GM18870 (cell line): ENCODE results near the gene SLC22A7.

Source experiments
- ATAC-seq: cut with Tn5 transposase; IDR thresholded peaks from one replicate; pipeline ENCODE4 v1.9.1; 2021; ENCODE audit warnings: moderate library complexity; ENCODE audit not compliant: unreplicated experiment

SLC22A7 gene

DNA sequence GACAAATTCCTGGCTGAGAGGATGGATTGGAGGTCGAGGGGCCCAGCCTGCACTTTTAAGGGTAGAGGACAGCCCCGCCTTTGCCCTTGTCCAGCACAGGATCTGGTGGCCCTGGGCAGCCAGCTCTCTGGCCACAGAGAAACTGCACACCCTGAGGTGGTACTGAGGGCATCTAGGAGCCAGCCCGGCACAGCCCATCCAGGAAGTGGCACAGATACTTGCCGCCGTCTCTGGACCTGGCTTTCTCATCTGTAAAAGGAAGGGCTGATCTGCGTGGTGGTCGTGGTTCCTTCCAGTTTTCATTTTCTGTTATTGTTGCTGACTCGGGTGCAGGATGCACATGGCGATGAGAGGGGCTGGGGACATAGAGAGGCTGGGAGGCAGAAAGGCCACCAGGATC, 16.0 kb upstream of the SLC22A7 start:
- no peak for ATAC-seq

DNA sequence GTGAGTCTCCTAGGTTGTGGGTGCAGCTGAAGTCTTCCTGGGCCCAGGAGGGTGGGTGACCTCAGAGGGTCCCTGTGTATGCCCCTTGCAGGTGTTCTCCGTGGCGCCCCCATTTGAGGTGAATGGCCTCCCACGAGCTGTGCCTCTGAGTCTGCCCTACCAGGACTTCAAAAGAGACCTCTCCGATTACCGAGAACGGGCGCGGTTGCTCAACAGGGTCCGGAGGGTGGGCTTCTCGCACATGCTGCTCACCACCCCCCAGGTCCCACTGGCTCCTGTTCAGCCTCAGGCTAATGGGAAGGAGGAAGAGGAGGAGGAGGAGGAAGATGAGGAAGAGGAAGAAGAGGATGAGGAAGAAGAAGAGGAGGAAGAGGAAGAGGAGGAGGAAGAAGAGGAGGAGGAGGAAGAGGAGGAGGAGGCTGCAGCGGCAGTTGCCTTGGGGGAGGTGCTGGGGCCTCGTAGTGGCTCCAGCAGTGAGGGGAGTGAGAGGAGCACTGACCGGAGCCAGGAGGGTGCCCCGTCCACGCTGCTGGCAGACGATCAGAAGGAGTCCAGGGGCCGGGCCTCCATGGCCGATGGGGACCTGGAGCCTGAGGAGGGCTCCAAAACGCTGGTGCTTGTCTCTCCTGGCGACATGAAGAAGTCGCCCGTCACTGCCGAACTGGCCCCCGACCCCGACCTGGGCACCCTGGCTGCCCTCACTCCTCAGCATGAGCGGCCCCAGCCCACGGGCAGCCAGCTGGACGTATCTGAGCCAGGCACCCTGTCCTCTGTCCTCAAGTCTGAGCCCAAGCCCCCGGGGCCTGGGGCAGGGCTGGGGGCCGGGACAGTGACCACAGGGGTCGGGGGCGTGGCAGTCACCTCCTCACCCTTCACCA, 15.2 kb upstream of the SLC22A7 start:
- ATAC-seq, result no peak

DNA sequence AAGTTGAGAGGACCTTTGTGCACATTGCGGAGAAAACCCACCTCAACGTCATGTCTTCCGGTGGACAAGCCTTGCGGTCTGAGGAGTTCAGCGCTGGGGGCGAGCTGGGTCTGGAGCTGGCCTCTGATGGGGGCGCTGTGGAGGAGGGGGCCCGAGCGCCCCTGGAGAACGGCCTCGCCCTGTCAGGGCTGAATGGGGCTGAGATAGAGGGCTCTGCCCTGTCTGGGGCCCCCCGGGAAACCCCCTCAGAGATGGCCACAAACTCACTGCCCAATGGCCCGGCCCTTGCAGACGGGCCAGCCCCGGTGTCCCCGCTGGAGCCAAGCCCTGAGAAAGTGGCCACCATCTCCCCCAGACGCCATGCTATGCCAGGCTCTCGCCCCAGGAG, 14.6 kb upstream of the SLC22A7 start:
- no peak for ATAC-seq

DNA sequence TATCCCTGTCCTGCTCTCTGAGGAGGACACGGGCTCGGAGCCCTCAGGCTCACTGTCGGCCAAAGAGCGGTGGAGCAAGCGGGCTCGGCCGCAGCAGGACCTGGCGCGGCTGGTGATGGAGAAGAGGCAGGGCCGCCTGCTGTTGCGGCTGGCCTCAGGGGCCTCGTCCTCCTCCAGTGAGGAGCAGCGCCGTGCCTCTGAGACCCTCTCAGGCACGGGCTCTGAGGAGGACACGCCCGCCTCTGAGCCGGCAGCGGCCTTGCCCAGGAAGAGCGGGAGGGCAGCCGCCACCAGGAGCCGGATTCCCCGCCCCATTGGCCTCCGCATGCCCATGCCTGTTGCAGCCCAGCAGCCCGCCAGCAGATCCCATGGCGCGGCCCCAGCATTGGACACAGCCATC, 14.2 kb upstream of the SLC22A7 start:
- ATAC-seq, result no peak

DNA sequence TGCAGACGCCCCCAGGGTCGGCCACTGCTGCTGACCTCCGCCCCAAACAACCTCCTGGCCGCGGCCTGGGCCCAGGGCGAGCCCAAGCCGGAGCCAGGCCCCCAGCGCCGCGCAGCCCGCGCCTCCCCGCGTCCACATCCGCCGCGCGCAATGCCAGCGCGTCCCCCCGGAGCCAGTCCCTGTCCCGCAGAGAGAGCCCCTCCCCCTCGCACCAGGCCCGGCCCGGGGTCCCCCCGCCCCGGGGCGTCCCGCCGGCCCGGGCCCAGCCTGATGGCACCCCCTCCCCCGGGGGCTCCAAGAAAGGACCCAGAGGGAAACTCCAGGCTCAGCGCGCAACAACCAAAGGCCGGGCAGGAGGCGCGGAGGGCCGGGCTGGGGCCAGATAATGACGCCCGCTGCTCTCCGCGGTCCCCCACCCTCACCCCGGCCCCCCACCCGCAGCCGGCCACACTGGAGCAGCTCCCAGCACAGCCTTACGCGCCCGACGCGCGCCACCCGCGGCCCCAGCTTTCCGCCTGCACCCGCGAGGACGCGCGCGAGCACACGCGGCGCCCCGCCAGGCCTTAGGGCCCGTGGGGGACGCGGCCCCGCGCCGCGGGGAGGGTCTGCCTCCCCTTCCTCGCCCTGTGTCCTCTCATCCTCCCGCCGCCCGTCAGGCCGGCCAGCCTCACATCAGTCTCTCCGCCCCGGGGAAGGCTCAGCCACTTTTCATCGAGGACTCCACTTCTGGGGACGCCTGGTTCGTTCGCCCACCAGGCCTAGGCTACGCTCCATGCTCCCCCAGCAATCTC, 12.9 kb upstream of the SLC22A7 start:
- no peak for ATAC-seq

DNA sequence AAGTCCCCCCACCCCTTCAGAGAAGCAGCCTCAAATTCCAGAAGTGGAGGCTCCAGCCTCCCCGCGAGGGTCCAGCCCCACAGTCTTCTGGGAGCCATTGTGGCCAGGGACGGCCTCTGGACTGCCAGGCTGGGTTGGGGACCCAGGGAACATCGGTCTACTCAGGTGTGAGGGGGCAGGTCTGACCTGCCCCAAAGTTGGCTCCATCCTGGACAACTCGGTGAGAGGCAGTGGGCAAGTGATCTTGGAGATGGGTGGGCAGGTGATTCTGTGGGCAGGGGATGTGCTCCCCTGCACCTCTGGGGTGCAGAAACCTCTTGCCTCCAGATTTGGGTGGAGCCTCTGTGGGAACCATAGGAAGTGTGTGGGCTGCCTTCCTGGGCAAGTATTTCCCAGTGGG, 12.2 kb upstream of the SLC22A7 start:
- ATAC-seq, result no peak

DNA sequence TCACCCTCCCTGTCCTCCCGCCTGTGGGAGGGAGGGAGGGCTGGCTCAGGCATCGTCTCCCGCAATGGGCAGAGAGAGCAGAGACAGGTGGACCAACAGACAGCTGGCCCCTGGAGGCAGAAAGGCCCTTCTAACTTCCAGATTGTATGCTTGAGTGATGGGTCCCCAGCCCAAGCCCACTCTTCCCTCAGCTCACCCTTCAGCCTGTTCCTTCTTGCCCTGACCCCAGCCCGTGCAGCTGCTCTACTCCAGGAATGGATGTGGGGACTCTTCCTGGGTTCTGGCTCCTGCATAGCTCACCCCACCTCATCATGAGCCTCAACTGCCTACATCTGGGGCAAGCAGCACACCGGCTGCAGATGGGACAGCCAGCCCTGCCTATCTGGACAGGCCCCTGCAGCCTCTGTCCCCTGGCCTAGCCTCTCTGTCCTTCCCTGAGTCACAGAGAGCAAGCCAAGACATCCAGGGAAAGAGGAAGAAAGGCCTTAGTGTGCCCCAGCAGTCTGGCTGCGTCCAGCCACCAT, 11.5 kb upstream of the SLC22A7 start:
- ATAC-seq, result no peak

DNA sequence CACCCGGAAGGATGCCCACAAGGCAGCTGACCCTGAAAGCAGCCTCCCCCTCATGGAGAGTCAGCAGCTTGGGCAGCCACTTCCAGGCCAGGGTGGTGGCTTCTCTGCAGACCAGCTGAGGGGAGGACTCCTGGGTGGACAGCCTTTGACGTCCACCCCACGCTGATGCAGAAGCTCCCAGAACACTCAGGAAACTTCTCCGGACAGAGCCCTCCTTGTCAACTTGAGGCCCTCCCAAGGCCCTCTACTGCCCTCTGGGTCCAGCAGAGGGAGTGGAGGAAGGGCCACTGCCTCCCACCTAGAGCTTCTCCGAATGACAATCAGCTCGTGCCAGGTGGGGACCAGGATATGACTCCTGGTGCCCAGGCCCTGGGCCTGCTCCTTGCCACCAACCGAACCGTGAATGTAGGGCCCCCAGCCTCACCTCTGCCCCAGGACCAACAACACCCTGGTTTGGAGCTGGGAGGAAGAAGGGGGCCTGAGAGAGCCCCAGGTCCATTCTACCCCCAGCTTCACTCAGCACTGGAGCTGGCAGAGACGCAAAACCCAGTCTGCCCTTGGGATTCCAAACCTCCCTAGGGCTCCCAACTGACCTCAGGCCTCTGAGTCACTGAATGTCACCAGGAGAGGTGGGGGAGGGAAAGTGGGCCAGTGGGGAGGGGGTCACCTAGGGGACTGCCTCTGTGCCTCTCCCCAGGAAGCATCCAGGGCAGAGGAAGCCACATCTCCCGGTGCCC, 10.9 kb upstream of the SLC22A7 start:
- no peak for ATAC-seq

DNA sequence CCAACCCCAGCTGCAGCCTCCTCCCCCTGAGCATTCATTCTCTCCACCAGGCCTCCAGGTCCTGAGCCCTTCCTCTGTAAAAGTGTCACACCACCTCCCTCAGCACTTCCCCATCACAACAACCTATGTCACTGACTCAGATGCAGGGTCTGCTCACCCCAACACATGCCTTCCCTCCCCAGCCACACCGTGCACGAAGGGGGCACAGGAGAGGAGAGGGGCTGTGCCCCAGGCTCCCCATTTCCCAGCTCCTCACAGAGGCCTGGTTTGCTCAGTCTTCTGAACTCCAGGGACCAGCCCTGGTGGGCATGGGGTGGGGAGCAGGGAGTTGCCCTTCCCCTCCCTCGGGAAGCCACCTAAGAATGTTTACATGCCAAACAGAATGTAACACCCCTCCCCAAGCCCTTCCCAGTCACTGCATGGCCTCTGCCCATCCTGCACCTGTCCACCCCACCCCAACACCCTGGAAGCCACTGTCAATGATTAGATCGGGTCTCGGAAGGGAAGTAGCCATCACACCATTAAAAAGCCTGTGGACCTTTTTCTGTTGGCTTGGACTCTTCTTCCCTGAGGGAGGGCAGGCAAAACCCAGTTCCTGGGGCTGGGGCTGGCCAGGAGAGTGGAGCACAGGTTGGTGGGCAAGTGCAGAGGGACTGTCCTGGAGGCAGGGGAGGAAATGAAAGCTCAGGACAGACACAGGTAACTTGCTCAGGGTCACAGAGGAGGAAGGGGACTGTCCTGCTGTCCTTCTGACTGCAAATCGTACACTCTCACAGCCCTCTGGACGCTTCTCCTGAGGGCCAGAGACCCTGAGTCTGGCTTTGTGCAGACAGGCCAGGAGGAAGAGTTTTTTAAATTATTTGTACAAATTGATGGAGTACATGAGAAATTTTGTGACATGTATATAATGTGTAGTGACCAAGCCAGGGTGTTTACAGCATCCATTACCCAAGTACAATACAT, 10.1 kb upstream of the SLC22A7 start:
- no peak for ATAC-seq

DNA sequence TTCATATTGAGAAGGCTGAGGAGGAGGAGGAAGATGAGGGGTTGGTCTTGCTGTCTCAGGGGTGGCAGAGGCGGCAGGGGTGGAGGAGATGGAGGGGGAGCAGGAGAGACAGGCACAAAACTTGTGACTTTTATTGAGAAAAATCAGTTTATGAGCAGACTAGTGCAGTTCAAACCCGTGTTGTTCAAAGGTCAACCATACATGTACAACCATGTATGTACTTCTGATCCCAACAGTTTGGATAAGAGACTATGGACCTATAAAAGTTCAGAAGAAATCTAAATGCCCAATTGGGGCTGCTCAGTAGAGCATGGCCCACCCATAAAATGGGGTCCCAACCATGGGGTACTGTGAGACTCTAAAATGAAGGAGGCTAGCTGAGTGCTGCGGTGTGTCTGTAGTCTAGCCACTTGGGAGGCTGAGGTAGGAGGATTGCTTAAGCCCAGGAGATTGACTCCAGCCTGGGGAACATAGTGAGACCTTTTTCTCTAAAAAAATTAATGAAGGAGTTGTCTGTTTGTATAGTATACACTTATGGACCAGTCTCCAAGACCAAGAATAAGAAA, 7.6 kb upstream of the SLC22A7 start:
- ATAC-seq, result no peak

DNA sequence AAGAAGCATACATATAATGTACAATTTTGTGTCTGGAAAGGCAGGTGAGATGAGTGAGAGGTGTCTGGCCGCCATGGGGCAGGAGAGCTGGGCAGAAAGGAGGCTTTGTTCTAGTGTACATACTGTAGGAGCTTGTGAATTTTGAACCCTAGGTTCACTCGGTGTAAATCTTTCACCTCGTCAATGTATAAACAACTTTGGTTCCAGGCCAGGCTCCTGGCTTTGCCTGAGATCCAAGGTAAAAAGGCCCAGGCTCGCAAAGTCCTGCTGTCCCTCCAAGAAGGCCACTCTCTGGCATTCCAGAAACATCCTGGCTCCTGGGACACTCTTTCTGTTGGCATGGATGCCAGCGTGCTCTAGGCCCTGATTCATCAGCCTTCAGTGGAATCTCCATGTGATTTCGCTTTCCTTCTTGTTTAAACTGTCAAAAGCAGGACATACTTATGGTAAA, 7.1 kb upstream of the SLC22A7 start:
- no peak for ATAC-seq

DNA sequence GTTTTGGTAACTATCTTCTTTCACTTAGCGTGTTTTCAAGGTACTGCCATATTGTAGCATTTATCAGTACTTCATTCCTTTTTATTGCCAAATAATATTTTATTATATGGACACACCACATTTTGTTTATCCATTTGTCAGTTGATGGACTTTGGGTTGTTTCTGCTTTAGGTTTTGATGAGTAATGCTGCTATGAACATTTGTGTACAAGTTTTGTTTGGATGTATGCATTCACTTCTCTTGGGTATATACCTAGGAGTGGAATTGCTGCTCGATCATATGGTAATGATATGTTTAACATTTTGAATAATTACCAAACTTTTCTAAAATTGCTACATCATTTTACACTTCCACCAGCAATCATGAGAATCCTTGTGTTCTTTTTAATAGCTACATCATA, 6.4 kb upstream of the SLC22A7 start:
- ATAC-seq, result no peak

DNA sequence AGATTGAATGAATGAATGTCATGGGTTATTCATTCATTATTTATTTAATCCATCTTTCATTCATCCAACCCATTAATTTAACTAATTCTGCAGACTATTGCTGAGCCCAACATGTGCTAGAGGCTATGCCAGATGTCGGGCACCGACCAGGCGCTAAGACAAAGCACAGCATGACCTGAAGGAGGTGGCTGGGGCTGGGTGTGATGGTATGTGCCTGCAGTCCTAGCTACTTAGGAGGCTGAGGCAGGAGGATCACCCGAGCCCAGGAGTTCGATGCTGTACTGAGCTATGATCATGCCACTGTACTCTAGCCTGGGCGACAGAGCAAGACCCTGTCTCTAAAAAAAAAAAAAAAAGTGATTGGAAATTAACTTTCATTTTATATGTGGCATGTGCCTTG, 5.7 kb upstream of the SLC22A7 start:
- ATAC-seq, result no peak

DNA sequence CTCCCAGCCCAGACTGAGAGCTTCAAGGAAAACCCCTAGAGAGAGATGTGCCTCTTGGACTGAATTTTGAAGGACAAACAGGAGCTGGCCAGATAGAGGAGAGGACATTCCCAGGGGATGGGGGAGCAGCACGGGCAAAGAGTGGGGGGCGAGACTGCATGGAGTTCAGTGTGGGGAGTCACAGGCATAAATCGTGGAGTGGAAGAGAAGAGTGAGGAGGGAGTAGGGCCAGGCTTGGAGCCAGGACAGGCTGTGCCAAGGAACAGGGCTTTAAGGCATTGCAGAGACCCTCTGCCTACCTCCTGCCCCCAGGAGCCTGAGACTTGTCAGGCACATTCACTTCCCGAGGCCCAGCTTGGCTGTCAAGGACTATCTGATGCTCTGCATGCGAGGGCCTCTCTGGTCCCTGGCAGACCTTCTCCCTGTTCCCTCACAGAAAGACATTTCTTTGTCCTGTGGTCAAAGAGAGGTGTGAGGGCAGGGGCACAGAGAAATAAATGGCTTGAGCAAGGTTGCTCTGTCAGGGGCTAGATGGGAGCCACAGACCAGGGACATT, 5.2 kb upstream of the SLC22A7 start:
- ATAC-seq, result no peak

DNA sequence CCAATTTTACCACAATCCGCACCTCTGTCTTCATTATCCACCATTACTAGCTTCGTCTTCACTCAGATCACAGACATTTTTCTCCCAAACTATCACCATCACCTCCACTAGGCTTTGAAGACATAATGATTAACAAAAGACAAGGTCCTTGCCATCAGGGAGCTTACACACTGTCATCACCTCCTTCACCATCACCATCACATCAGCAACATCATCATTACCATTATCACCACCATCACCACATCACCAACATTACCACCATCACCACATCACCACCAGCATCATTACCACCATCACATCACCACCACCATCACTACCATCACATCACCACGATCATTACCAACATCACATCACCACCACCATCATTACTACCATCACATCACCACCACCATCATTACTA, 4.4 kb upstream of the SLC22A7 start:
- no peak for ATAC-seq

DNA sequence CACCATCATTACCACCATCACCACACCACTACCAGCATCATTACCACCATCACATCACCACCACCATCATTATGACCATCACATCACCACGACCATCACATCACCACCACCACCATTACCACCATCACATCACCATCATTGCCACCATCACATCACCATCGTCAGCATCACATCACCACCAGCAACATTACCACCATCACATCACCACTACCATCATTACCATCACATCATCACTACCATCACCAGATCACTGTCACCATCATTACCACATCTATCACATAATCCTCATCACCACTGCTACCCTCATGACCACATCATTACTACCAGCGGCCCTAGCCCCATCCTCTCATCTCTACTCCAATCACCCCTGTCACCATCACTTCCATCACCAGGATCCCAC, 3.5 kb upstream of the SLC22A7 start:
- no peak for ATAC-seq

DNA sequence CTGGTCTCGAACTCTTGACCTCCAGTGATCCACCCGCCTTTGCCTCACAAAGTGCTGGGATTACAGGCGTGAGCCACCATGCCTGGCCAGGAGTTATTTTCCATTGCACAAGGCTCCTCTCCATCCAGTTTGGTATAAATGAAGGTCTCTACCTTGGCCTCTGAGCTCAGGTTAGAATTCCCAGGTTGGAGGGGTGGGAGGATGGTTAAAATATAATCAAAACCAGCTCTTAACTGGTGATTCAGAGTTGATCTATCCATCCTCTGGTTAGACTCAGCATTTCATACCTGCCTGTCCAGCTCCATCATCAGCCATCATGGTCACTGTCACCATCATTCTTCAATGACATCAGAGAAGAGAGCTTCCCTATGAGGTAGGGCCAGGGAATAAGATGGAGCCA, 2.6 kb upstream of the SLC22A7 start:
- no peak for ATAC-seq

DNA sequence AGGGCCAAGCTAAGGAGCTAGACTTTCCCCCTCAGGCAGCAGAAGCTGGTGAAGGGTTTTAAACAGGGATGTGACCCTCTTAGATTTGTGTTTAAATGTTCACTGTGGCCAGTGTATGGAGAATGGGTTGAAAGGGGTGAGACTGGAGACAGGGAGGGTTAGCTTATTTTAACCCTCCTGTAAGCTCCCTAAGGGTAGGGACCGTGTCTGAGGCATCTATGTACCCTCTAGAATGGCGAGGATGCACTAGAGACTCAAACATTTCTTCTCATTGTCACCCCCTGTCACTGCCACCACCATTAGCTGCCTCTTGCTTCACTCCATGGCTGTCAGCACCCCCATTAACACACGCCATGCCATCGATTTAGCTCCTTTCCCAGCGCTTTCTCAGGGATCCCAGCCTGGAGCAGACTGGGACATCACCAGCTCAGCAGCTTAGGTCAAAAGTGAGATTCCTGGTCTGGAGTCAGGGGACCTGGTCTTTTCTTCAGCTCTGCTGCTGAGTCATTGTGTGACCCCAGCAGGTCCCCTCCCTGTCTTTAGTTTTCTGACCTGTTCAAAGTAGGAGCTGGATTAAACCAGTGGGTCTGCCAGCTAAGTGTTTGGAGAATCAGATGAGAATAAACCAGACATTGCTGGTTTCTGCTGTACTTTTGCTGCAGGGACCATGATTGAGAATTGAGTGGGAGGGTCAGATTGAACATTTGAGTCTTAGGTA, 1.1 kb upstream of the SLC22A7 start:
- ATAC-seq, result no peak
